GM12891 (cell line): Measurements from ENCODE around the gene ICE2.

Experiments
- PAX5 ChIP-seq: IDR thresholded peaks from 2 replicates; pipeline ENCODE4 v1.6.1; 2011; ENCODE audit warnings: low read length, moderate library complexity, mild to moderate bottlenecking; ENCODE audit not compliant: insufficient read depth, severe bottlenecking
- POLR2A ChIP-seq: IDR thresholded peaks from 2 replicates; pipeline ENCODE4 v1.6.1; 2011; ENCODE audit warnings: low read depth, low read length, control low read depth
- POLR2AphosphoS5 ChIP-seq: IDR thresholded peaks from 2 replicates; pipeline ENCODE4 v1.6.1; 2011; ENCODE audit warnings: low read depth, low read length, control low read depth
- SPI1 ChIP-seq: IDR thresholded peaks from 2 replicates; pipeline ENCODE4 v1.6.1; 2011; ENCODE audit warnings: low read depth, low read length, control low read depth
- TAF1 ChIP-seq: IDR thresholded peaks from 2 replicates; pipeline ENCODE4 v1.6.1; 2011; ENCODE audit warnings: low read depth, low read length, control low read depth

GRCh38 chr15:60479361-60480110, 594 bp upstream of the ICE2 start:
- no peak for TF ChIP-seq POLR2A
- no peak for TF ChIP-seq TAF1
- TF ChIP-seq POLR2AphosphoS5: no peak
- TF ChIP-seq SPI1: no peak
- no peak for TF ChIP-seq PAX5
